Spinal cord (tissue), 10 donors: ENCODE measurements around the gene NDST1. TPM values are rescaled to one million over a fixed set of nuclear protein-coding genes. Genes with fewer than 3 reads are reported as not detected.

ENCODE experiments used
- DNase-seq, 6 donors: peaks; one replicate each; pipeline versions ENCODE4 v3.0.0 to v3.0.0-alpha.2; 2013 to 2015; ENCODE audit warnings: low spot score in 6 of 6, low read depth in 4 of 6
- H3K27ac ChIP-seq: one replicate; pipeline ENCODE4 v1.5.1; 2013; ENCODE audit warnings: low read depth, low read length, control low read depth
- H3K27me3 ChIP-seq: one replicate; pipeline ENCODE4 v1.6.1; 2013; ENCODE audit warnings: low read length; ENCODE audit not compliant: control insufficient read depth, insufficient read depth
- H3K36me3 ChIP-seq: one replicate; pipeline ENCODE4 v1.6.1; 2013; ENCODE audit warnings: low read length; ENCODE audit not compliant: control insufficient read depth, insufficient read depth
- H3K4me1 ChIP-seq: one replicate; pipeline ENCODE4 v1.6.1; 2013; ENCODE audit warnings: low read length; ENCODE audit not compliant: control insufficient read depth, insufficient read depth
- H3K4me3 ChIP-seq: one replicate; pipeline ENCODE4 v1.5.1; 2013; ENCODE audit warnings: low read depth, low read length, control low read depth
- H3K9me3 ChIP-seq: one replicate; pipeline ENCODE4 v1.6.1; 2013; ENCODE audit warnings: low read length; ENCODE audit not compliant: control insufficient read depth, insufficient read depth
- WGBS: methylation state at CpG from one replicate; pipeline ENCODE4 v1.1.5; 2013; ENCODE audit warnings: missing lambda C conversion rate; ENCODE audit not compliant: insufficient coverage; 5-methylcytosine and 5-hydroxymethylcytosine counted together
- polyA plus RNA-seq, 2 donors: library from polyadenylated mRNA; unstranded; fragments of 120-200 nt; gene quantifications; one replicate each; pipeline ENCODE4 v1.2.1, GENCODE V29; 2013; ENCODE audit not compliant: insufficient read length in 2 of 2
- total RNA-seq, 2 donors: library from RNA; depleted of rRNA in 1 of 2; stranded (reverse); fragments of 120-200 nt in 1 of 2; fragments of >200 nt in 1 of 2; gene quantifications; one replicate each; pipeline versions ENCODE4 v1.2.3 to v1.2.4, GENCODE V29; 2013 to 2014
- donor health status: healthy.

The NDST1 gene
- total and polyA plus RNA-seq, 4 donors, result 32.8 to 81.1 (median 59.1) TPM

DNA sequence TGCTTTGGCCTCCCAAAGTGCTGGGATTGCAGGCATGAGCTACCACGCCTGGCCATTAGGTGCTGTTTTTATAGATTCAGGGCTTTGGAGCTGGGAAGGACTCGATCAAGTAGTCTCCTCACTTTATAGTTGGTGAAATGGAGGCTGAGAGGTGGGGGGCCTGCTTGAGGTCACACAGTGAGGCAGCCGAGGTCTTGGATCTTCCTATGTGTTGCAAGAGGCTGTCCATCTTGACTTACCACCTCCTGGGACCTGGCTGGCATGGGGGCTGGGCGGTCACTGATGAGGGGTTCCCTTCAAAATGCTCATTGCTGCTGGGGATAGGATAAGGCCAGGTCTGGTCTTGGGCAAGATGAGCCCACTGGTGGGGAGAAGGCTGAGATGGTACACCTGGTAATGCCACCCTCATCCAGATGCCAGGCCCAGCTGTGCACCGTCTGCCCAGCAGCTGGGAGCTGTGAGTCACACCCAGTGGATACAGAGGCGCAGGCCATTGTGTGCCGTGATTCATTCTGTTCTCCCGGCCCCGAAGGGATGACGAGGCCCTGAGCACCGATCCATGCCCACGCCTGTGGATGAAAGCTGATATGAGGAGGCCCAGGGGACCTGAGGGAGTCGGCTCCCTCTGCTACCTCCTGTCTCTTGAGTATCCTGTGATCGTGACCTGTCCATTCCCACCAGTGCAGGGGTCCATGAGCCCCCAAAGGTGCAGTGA, 10.5 kb upstream of the NDST1 start:
- no peaks in the 10 kb centered on the region for H3K9me3 ChIP-seq
- peaks cover 34% of the 10 kb centered on the region for H3K36me3 ChIP-seq
- no peaks in the 10 kb centered on the region for H3K27me3 ChIP-seq
- H3K4me3 ChIP-seq, result no peak overlapping the region
- H3K4me1 ChIP-seq, result peaks cover 60% of the 10 kb centered on the region
- no peak for DNase-seq
- 55% methylated on average over 14 of the region's 14 CpGs for WGBS
- no peak overlapping the region for H3K27ac ChIP-seq

- Histone ChIP-seq H3K4me1 (peaks cover 64% of the 10 kb centered on the region), H3K27me3 (no peaks in the 10 kb centered on the region), H3K4me3 (no peak overlapping the region), H3K27ac (no peak overlapping the region), H3K9me3 (no peaks in the 10 kb centered on the region), H3K36me3 (peaks cover 34% of the 10 kb centered on the region)
- WGBS, result 67% methylated on average over 5 of the region's 5 CpGs
- DNase-seq, result no peak
Measured at GRCh38 chr5:150497989-150498317, 10.0 kb upstream of the NDST1 start.

GRCh38 chr5:150498501-150498900, 9.4 kb upstream of the NDST1 start:
- WGBS, result 44% methylated on average over 6 of the region's 6 CpGs
- Histone ChIP-seq H3K4me1 (peaks cover 67% of the 10 kb centered on the region), H3K27me3 (no peaks in the 10 kb centered on the region), H3K9me3 (no peaks in the 10 kb centered on the region), H3K27ac (no peak overlapping the region), H3K36me3 (peaks cover 34% of the 10 kb centered on the region), H3K4me3 (no peak overlapping the region)
- no peak for DNase-seq

- peaks cover 33% of the 10 kb centered on the region for H3K36me3 ChIP-seq
- no peak overlapping the region for H3K4me3 ChIP-seq
- peaks cover 72% of the 10 kb centered on the region for H3K4me1 ChIP-seq
- H3K27me3 ChIP-seq, result no peaks in the 10 kb centered on the region
- no peak overlapping the region for H3K27ac ChIP-seq
- DNase-seq, result no peak
- H3K9me3 ChIP-seq, result no peaks in the 10 kb centered on the region
Measured at GRCh38 chr5:150498971-150499370, 9.0 kb upstream of the NDST1 start.

- no peak for DNase-seq
- peaks cover 32% of the 10 kb centered on the region for H3K36me3 ChIP-seq
- no peak overlapping the region for H3K4me3 ChIP-seq
- H3K27ac ChIP-seq, result no peak overlapping the region
- WGBS, result 64% methylated on average over 7 of the region's 7 CpGs
- H3K27me3 ChIP-seq, result no peaks in the 10 kb centered on the region
- H3K9me3 ChIP-seq, result no peaks in the 10 kb centered on the region
- peaks cover 77% of the 10 kb centered on the region for H3K4me1 ChIP-seq
Measured at GRCh38 chr5:150499437-150499956, 8.4 kb upstream of the NDST1 start.

DNA sequence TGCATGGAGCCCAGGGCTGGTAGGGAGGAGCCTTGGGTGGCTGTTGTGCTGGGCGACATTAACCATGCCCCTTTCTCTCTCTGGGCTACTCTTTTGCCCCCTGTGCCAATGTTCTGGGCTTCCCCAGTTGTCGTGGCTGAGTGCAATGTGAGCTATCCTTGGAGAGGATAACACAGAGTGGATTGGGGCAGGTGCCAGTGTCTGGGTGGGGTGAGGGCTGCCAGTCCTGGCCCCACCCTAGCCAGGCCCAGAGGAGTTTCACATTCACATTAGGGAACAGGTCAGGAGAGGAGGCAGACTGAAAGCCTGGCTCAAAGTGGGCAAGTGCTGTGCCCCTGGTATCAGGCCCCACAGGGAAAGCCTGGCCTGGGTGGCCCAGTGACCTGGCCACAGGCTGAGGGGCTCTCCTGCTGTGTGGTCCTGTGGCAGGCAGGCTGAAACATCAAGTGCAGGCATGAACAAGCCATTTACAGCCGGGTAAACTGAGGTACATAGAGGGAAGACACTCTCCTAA, 7.5 kb upstream of the NDST1 start:
- Histone ChIP-seq H3K27ac (peak overlapping the region; percentile 8), H3K4me1 (peaks cover 84% of the 10 kb centered on the region), H3K36me3 (peaks cover 32% of the 10 kb centered on the region), H3K9me3 (no peaks in the 10 kb centered on the region), H3K27me3 (no peaks in the 10 kb centered on the region), H3K4me3 (no peak overlapping the region)
- 90% methylated on average over 3 of the region's 3 CpGs for WGBS
- no peak for DNase-seq

GRCh38 chr5:150500905-150501304, 7.0 kb upstream of the NDST1 start:
- no peak for DNase-seq
- Histone ChIP-seq H3K4me1 (peaks cover 89% of the 10 kb centered on the region), H3K9me3 (no peaks in the 10 kb centered on the region), H3K4me3 (no peak overlapping the region), H3K27me3 (no peaks in the 10 kb centered on the region), H3K36me3 (peaks cover 32% of the 10 kb centered on the region), H3K27ac (peak overlapping the region; percentile 8)
- 65% methylated on average over 4 of the region's 8 CpGs for WGBS

- H3K9me3 ChIP-seq, result no peaks in the 10 kb centered on the region
- no peak for DNase-seq
- WGBS, result 86% methylated on average over 8 of the region's 8 CpGs
- no peaks in the 10 kb centered on the region for H3K27me3 ChIP-seq
- no peak overlapping the region for H3K4me3 ChIP-seq
- H3K4me1 ChIP-seq, result peaks cover 92% of the 10 kb centered on the region
- no peak overlapping the region for H3K27ac ChIP-seq
- peaks cover 26% of the 10 kb centered on the region for H3K36me3 ChIP-seq
Measured at GRCh38 chr5:150502106-150502505, 5.8 kb upstream of the NDST1 start.

- 100% methylated on average over 1 of the region's 3 CpGs for WGBS
- no peaks in the 10 kb centered on the region for H3K27me3 ChIP-seq
- no peak overlapping the region for H3K4me3 ChIP-seq
- peaks cover 92% of the 10 kb centered on the region for H3K4me1 ChIP-seq
- H3K36me3 ChIP-seq, result peaks cover 20% of the 10 kb centered on the region
- H3K27ac ChIP-seq, result no peak overlapping the region
- DNase-seq, result no peak
- H3K9me3 ChIP-seq, result no peaks in the 10 kb centered on the region
Measured at GRCh38 chr5:150502847-150503246, 5.1 kb upstream of the NDST1 start.

GRCh38 chr5:150503386-150503785, 4.5 kb upstream of the NDST1 start:
- H3K27ac ChIP-seq, result peak overlapping the region; percentile 26

More at GRCh38 chr5:150503386-150503785, 4.5 kb upstream of the NDST1 start:
- 89% methylated on average over 1 of the region's 4 CpGs for WGBS
- no peaks in the 10 kb centered on the region for H3K27me3 ChIP-seq
- H3K4me3 ChIP-seq, result no peak overlapping the region
- no peaks in the 10 kb centered on the region for H3K9me3 ChIP-seq
- H3K4me1 ChIP-seq, result peaks cover 92% of the 10 kb centered on the region
- peaks cover 20% of the 10 kb centered on the region for H3K36me3 ChIP-seq
- no peak for DNase-seq
